Fibroblast of lung (primary cell): ENCODE measurements around the gene NKAIN4. TPM values are rescaled to one million over a fixed set of nuclear protein-coding genes. Genes with fewer than 3 reads are reported as not detected.

Experiments
- DNase-seq, 2 donors: peaks; one replicate each; pipeline versions ENCODE4 v3.0.0 to v3.0.0-alpha.2; 2010; ENCODE audit warnings: low read depth in 2 of 2
- H2AFZ ChIP-seq: 2 replicates; pipeline ENCODE4 v1.5.1; 2012; ENCODE audit warnings: low read length, control low read depth, inconsistent platforms
- H3K27ac ChIP-seq: 2 replicates; pipeline ENCODE4 v1.5.1; 2011; ENCODE audit warnings: low read length, control low read depth; ENCODE audit not compliant: insufficient read depth
- H3K27me3 ChIP-seq: 2 replicates; pipeline ENCODE4 v1.5.1; 2011; ENCODE audit warnings: mild to moderate bottlenecking, low read length; ENCODE audit not compliant: control insufficient read depth, insufficient read depth
- H3K36me3 ChIP-seq: 2 replicates; pipeline ENCODE4 v1.5.1; 2011; ENCODE audit warnings: low read length; ENCODE audit not compliant: control insufficient read depth, insufficient read depth
- H3K4me1 ChIP-seq: 2 replicates; pipeline ENCODE4 v1.5.1; 2011; ENCODE audit warnings: low read length; ENCODE audit not compliant: control insufficient read depth, insufficient read depth; ENCODE audit errors: extremely low read depth
- H3K4me2 ChIP-seq: 2 replicates; pipeline ENCODE4 v1.5.1; 2011; ENCODE audit warnings: low read length, control low read depth; ENCODE audit not compliant: insufficient read depth; ENCODE audit errors: extremely low read depth
- H3K4me3 ChIP-seq, 4 experiments: fragments of 200-600 bp in 1 of 4; sonication (generic) in 1 of 4; replicated peaks in 1 of 4; 2 replicates each; pipeline ENCODE4 v1.5.1; 2011 to 2016; ENCODE audit warnings: low read length in 4 of 4, low read depth in 3 of 4, mild to moderate bottlenecking in 3 of 4, control low read depth in 2 of 4, inconsistent platforms in 1 of 4, mixed read lengths in 1 of 4; ENCODE audit not compliant: insufficient read depth in 1 of 4; ENCODE audit errors: control extremely low read depth in 1 of 4
- H3K79me2 ChIP-seq: 2 replicates; pipeline ENCODE4 v1.5.1; 2012; ENCODE audit warnings: mild to moderate bottlenecking, low read length, inconsistent platforms; ENCODE audit not compliant: control insufficient read depth, insufficient read depth
- H3K9ac ChIP-seq: 2 replicates; pipeline ENCODE4 v1.5.1; 2011; ENCODE audit warnings: mild to moderate bottlenecking, low read length, control low read depth; ENCODE audit not compliant: insufficient read depth
- H3K9me3 ChIP-seq: 2 replicates; pipeline ENCODE4 v1.5.1; 2012; ENCODE audit warnings: low read depth, low read length; ENCODE audit not compliant: control insufficient read depth, insufficient read depth
- H4K20me1 ChIP-seq: 2 replicates; pipeline ENCODE4 v1.5.1; 2011; ENCODE audit warnings: low read length; ENCODE audit not compliant: control insufficient read depth, insufficient read depth; ENCODE audit errors: extremely low read depth
- EZH2 ChIP-seq: IDR thresholded peaks from 2 replicates; pipeline ENCODE4 v1.5.1; 2012; ENCODE audit warnings: low read length, control low read depth, mild to moderate bottlenecking; ENCODE audit errors: missing control alignments
- polyA plus RNA-seq, 2 donors: library from polyadenylated mRNA; depleted of rRNA in 1 of 2; stranded (reverse) in 1 of 2; unstranded in 1 of 2; fragments of >200 nt; gene quantifications; 2 replicates each; pipeline ENCODE4 v1.2.1, GENCODE V29; 2011 to 2012; ENCODE audit warnings: missing spikeins in 1 of 2
- total RNA-seq: library from RNA; depleted of rRNA; stranded (reverse); fragments of >200 nt; gene quantifications from 2 replicates; pipeline ENCODE4 v1.2.1, GENCODE V29; 2014
- TF ChIP-seq, protein P1 (sequence below), 2 donors: IDR thresholded peaks in 1 of 2; conservative IDR thresholded peaks in 1 of 2; 1 replicate in 1 of 2; 2 replicates in 1 of 2; pipeline ENCODE4 v1.5.1; 2011 to 2012; ENCODE audit warnings: low read length in 2 of 2, control low read depth in 1 of 2, inconsistent platforms in 1 of 2, low read depth in 1 of 2, mild to moderate bottlenecking in 1 of 2

The NKAIN4 gene
- total and polyA plus RNA-seq, 2 donors (not counting 1 experiment from before 2014, with no cell fraction given), result not detected

DNA sequence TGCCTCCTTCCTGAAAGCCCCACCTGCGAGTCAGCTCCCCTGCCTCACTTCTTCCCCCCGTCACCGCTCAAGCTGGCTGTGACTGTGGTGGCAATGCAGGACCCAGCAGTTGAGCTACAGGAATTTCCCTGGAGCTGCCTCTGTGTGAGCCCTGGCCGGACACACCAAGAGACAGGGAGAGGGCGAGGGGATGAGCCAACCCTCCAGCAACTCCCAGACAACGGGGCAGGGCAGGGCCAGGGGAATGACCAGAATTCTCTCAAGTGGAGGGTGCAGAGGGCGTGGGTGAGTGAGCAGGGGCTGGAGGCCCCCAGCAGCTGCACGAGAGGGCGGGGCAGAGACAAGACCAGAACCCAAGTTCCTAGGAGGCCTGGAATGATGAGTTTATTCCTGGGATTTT, 13.4 kb upstream of the NKAIN4 start:
- H2AFZ ChIP-seq, result no peak overlapping the region
- H3K9ac ChIP-seq, result no peak overlapping the region
- DNase-seq, result no peak
- H3K27me3 ChIP-seq, result peaks cover 14% of the 10 kb centered on the region
- H3K9me3 ChIP-seq, result no peaks in the 10 kb centered on the region
- no peak overlapping the region for H3K27ac ChIP-seq
- H3K4me3 ChIP-seq, result no peak overlapping the region
- H3K79me2 ChIP-seq, result peaks cover 1% of the 10 kb centered on the region
- no peak for TF ChIP-seq EZH2
- TF ChIP-seq, protein P1, sequence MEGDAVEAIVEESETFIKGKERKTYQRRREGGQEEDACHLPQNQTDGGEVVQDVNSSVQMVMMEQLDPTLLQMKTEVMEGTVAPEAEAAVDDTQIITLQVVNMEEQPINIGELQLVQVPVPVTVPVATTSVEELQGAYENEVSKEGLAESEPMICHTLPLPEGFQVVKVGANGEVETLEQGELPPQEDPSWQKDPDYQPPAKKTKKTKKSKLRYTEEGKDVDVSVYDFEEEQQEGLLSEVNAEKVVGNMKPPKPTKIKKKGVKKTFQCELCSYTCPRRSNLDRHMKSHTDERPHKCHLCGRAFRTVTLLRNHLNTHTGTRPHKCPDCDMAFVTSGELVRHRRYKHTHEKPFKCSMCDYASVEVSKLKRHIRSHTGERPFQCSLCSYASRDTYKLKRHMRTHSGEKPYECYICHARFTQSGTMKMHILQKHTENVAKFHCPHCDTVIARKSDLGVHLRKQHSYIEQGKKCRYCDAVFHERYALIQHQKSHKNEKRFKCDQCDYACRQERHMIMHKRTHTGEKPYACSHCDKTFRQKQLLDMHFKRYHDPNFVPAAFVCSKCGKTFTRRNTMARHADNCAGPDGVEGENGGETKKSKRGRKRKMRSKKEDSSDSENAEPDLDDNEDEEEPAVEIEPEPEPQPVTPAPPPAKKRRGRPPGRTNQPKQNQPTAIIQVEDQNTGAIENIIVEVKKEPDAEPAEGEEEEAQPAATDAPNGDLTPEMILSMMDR (conservative IDR thresholded peaks at IDR 0.05 in 1 of 2, IDR thresholded peaks at IDR 0.05 in 1 of 2; ENCODE audit: low read depth in 1 of 2, low read length in 2 of 2), result no peak
- no peaks in the 10 kb centered on the region for H4K20me1 ChIP-seq
- H3K4me2 ChIP-seq, result no peak overlapping the region
- no peaks in the 10 kb centered on the region for H3K36me3 ChIP-seq
- no peaks in the 10 kb centered on the region for H3K4me1 ChIP-seq

DNA sequence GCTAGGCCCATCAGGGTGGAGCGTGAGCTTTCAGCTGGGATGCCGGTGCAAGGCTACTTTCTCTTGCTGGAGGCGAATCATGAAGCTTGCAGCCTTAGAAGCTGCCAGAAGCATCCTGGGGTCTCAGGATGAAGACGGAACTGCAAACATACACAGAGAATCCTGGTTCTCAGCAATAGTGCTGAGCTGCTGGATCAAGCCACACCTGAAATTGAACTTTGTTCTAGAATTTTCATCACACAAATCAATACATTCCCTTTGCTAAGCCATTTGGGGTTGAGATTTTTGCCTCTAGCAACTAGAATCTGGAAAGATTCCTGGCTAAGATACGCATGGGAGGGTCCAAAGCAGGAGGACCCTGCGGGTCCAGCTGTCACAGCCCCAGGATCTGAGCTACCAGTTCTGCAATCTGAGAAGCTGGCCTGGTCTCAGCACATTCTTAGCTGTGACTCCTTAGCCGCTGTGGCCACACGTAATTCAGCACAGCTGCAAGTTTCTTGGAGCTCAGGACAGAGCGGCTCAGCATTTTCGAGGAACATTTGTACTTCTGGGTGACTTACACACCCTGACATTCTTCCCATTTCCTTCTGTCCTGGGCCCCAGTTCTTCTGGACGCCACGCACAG, 11.7 kb upstream of the NKAIN4 start:
- Histone ChIP-seq H4K20me1 (no peaks in the 10 kb centered on the region), H3K27ac (no peak overlapping the region), H3K9me3 (no peaks in the 10 kb centered on the region), H3K36me3 (no peaks in the 10 kb centered on the region), H2AFZ (no peak overlapping the region), H3K27me3 (peaks cover 19% of the 10 kb centered on the region), H3K4me3 (no peak overlapping the region), H3K4me2 (no peak overlapping the region), H3K79me2 (no peaks in the 10 kb centered on the region), H3K4me1 (no peaks in the 10 kb centered on the region), H3K9ac (no peak overlapping the region)
- DNase-seq, result peak; percentile 11 to 64
- TF ChIP-seq EZH2, result no peak
- TF ChIP-seq, protein P1 (conservative IDR thresholded peaks at IDR 0.05 in 1 of 2, IDR thresholded peaks at IDR 0.05 in 1 of 2; ENCODE audit: low read depth in 1 of 2, low read length in 2 of 2), result no peak

DNA sequence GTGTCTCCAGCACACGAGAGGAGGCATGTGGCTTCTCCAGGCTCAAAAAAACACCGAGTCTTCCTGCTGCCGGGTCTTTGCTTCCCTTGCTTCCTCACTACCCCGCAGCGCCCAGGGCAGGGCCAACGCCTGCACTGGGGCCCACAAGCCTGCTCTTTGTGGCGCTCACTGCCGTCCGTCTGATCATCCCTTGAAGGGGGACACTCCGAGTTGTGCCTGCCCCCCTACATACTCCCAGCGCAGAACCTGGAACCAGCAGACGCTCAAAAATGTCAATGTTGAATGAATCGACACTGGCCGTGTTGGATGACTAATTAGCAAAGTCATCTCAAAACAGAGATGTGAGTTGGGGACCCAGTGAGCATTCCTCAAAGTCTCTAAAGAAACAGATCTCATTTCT, 10.3 kb upstream of the NKAIN4 start:
- H3K9ac ChIP-seq, result no peak overlapping the region
- no peaks in the 10 kb centered on the region for H3K36me3 ChIP-seq
- no peaks in the 10 kb centered on the region for H3K9me3 ChIP-seq
- H3K27ac ChIP-seq, result no peak overlapping the region
- H2AFZ ChIP-seq, result no peak overlapping the region
- H3K27me3 ChIP-seq, result peaks cover 30% of the 10 kb centered on the region
- no peak overlapping the region for H3K4me2 ChIP-seq
- peak in 1 of 2 donors; percentile 44 for DNase-seq
- no peaks in the 10 kb centered on the region for H3K4me1 ChIP-seq
- no peaks in the 10 kb centered on the region for H4K20me1 ChIP-seq
- TF ChIP-seq EZH2, result no peak
- TF ChIP-seq, protein P1 (conservative IDR thresholded peaks at IDR 0.05 in 1 of 2, IDR thresholded peaks at IDR 0.05 in 1 of 2; ENCODE audit: low read depth in 1 of 2, low read length in 2 of 2), result no peak
- no peaks in the 10 kb centered on the region for H3K79me2 ChIP-seq
- no peak overlapping the region for H3K4me3 ChIP-seq
